ENCODE measurements around the gene WASF2.
A peak's percentile ranks its signal among the peaks of the same experiment; 100 is the strongest.

Gene WASF2

GRCh38 chr1:27360159-27361043, 129.6 kb downstream of the WASF2 start:
- DNase-seq (ENCODE audit: low read depth in 1 of 2, low spot score in 1 of 2), result peak; percentile 13 to 26

GRCh38 chr1:27359822-27360158, 130.2 kb downstream of the WASF2 start:
- no peak for DNase-seq (ENCODE audit: low read depth in 1 of 2, low spot score in 1 of 2)

DNA sequence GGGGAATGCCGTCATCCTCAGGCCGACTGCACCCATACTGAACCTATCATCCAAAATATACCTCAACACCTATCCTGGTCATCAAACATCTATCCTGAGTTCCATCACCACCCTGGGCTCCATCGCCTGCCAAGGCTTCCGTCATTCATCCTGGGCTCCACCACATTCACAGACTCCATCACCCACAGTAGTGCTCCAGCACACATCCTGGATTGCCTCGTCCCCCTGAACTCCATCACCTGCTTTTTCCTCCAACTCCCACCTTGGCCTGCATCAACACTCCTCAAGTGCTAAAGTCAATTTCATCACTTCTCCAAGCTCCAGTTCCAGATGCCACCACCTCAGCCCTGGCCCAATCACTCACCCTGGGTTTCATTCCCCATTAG, 131.0 kb downstream of the WASF2 start:
- DNase-seq (ENCODE audit: low read depth in 1 of 2, low spot score in 1 of 2), result no peak

GRCh38 chr1:27358038-27358927, 131.7 kb downstream of the WASF2 start:
- DNase-seq (ENCODE audit: low read depth in 1 of 2, low spot score in 1 of 2), result no peak

GRCh38 chr1:27357281-27358037, 132.5 kb downstream of the WASF2 start:
- peak; percentile 74 for DNase-seq (ENCODE audit: low read depth in 1 of 2, low spot score in 1 of 2)

GRCh38 chr1:27356619-27357280, 133.2 kb downstream of the WASF2 start:
- DNase-seq (ENCODE audit: low read depth in 1 of 2, low spot score in 1 of 2), result no peak

DNA sequence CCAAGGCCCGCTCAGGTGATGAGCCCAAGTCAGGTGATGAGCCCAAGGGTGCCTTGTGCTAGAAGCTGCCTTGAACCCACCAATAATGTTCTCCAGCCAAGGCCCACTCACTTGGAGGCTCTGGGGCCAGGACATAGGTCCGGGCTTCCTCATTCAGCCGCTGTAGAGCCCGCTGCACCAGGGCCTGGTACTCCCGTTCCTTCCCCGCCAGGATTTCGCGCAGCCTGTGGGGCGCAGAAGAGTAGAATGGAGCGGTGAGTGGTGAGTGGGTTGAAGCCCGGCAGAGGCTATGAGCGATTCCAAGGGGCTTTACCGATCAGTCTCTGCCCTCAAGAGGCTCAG, 133.7 kb downstream of the WASF2 start:
- no peak for DNase-seq (ENCODE audit: low read depth in 1 of 2, low spot score in 1 of 2)

- DNase-seq (ENCODE audit: low read depth in 1 of 2, low spot score in 1 of 2), result no peak
Measured at GRCh38 chr1:27355683-27356082, 134.3 kb downstream of the WASF2 start.

Measured in activated T-helper 1 cell treated with anti-CD3 and anti-CD28 coated beads, Interleukin-2, amount 50 U/mL, for 16 hours (primary cell).